ENCODE measurements around the gene LITAFD.
A peak's percentile ranks its signal among the peaks of the same experiment; 100 is the strongest.

Gene LITAFD

GRCh38 chr16:8920645-8921346, 38.6 kb downstream of the LITAFD start:
- DNase-seq (ENCODE audit: low read depth) = no peak

- no peak for DNase-seq (ENCODE audit: low read depth)
Observed at GRCh38 chr16:8921347-8921984, 39.3 kb downstream of the LITAFD start.

- no peak for DNase-seq (ENCODE audit: low read depth)
Observed at GRCh38 chr16:8923199-8923598, 41.0 kb downstream of the LITAFD start.

GRCh38 chr16:8924214-8924613, 42.1 kb downstream of the LITAFD start:
- DNase-seq (ENCODE audit: low read depth) = no peak

GRCh38 chr16:8925455-8925854, 43.3 kb downstream of the LITAFD start:
- DNase-seq (ENCODE audit: low read depth) = no peak

GRCh38 chr16:8926827-8927226, 44.7 kb downstream of the LITAFD start:
- no peak for DNase-seq (ENCODE audit: low read depth)

- DNase-seq (ENCODE audit: low read depth) = no peak
Observed at GRCh38 chr16:8928467-8928957, 46.4 kb downstream of the LITAFD start.

GRCh38 chr16:8929086-8929748, 47.1 kb downstream of the LITAFD start:
- no peak for DNase-seq (ENCODE audit: low read depth)

GRCh38 chr16:8931859-8932258, 49.7 kb downstream of the LITAFD start:
- peak; percentile 18 for DNase-seq (ENCODE audit: low read depth)

- no peak for DNase-seq (ENCODE audit: low read depth)
Observed at GRCh38 chr16:8934601-8935000, 52.5 kb downstream of the LITAFD start.

Measured in stimulated activated CD8-positive, alpha-beta memory T cell treated with anti-CD3 and anti-CD28 coated beads, Interleukin-15, amount 100 ng/mL, for 24 hours (primary cell).